Lung microvascular endothelial cell (primary cell): Measurements from ENCODE around the gene FAM3D. TPM values are rescaled to one million over a fixed set of nuclear protein-coding genes. Genes with fewer than 3 reads are reported as not detected.

Experiments
- DNase-seq, 2 donors: peaks; one replicate each; pipeline versions ENCODE4 v3.0.0 to v3.0.0-alpha.2; 2010; ENCODE audit warnings: low read depth in 2 of 2
- total RNA-seq: library from RNA; depleted of rRNA; stranded (reverse); fragments of >200 nt; gene quantifications from 2 replicates; pipeline ENCODE4 v1.2.1, GENCODE V29; 2014

FAM3D gene
- total RNA-seq, 1 donor from 2014 or later: 0.20 TPM

DNA sequence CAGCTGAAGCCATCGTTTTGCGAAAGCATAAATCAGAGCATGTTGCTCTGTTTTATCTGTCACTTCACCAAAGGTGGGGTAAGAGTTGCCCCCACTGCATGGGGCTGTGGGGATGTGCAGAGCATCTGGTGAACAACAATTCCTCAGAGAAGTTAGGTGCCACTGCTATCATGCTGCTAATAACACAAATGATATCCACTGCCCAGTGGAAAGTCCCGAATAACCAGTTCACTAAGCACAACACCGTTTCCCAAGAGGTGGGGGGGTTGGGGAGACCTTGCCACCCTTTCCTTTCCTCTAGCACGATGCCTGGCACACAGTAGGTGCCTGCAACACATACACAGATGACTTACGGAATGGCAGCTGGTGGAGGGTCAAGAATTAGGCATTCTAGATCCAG, 38.6 kb downstream of the FAM3D start:
- DNase-seq: peak in 1 of 2 donors; percentile 16

DNA sequence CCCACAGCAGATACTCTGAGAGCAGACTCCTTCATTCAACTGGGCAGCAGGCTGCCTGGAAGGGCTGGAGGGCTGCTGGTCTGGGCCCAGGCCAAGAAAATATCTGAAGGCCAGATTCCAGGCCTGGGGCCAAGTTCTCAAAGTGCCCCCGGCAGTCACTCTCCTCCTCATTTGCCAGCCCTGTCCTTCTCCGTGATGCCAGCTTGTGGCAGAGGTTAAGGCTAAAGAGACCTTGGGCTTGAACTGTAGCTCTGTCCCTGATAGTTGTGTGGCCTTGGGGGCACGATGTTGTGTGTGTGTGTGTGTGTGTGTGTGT, 39.0 kb downstream of the FAM3D start:
- DNase-seq: peak; percentile 29 to 33

DNA sequence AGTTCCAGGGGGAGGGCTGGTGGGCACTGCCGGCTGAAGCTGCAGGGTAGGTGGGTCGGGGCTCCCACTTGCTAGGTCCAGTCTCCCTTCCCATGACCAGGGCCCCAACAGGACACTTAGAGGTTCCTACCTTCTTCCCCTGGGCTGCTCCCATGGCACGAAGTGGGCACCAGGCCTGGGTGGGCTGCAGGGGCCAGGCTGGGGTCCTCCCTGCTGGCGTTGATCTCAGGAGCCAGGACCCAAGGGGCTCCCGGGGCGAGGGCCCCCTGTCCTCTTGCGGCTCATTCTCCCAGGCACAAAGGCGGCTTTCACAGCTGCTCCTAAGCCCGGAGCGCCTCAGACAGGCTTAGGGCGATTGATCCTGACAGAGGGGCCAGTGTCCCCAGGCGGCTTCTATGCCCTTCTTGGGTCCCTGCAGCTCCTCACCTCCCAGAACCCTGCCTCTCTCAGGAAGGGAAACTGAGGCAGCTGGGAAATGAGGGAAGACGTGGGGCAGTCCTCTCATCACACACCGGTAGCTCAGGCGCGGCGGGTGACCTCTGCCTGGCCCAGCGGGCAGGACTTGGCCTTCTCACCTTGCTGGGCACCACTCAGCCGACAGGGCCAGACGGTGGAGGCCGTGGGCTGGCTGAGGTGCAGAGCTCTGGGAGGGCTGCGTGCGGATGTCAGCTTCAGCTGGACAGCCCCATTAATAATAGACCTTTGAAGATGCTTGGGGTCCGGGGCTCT, 39.6 kb downstream of the FAM3D start:
- no peak for DNase-seq

DNA sequence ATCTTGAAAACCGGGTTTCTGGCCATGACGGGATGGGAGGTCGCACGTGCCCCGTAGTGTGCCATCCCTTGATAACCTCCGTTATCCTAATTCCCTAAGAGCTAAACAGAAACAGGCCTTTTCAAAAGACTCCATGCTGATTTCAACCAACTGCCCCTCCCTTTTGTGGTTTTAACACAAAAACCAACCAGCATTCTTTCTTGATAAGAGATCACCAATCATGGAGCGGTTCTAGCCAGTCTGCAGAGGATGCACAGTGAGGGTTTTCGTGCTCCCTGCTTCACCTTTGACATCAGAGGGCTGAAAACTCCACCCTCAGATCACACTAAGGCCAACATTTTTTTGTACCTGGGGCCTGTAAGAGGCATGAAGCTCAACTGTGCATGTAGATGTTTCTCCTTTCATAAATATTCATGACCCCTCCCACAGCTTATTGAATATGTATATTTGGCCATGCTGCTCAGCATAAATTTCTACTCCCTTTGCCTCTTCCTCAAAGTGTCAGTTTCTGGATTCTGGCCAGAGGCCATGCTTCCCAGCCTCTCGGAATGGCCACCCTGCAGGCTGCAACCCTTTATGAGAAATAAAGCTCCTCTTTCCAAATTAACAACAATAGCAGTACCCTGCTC, 41.3 kb downstream of the FAM3D start:
- no peak for DNase-seq

DNA sequence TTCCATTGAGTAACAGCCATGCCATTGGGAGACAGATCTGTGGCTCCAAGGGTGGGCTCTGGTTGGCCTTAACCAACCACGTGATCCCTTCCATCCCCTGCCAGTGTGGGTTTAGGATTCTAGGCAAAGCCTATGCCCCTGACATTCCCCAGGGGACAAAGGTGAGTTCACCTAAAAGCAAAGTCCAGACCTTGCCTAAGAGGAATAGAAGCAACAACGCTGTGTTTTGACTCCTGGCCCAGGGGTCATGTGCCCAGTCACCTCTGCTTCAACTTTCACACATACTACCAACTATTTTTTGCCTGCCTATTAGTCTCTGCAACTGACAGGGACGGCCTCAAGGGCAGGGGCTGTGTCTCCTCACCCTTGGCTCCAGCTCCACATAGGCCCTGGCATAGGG, 42.0 kb downstream of the FAM3D start:
- DNase-seq: no peak

DNA sequence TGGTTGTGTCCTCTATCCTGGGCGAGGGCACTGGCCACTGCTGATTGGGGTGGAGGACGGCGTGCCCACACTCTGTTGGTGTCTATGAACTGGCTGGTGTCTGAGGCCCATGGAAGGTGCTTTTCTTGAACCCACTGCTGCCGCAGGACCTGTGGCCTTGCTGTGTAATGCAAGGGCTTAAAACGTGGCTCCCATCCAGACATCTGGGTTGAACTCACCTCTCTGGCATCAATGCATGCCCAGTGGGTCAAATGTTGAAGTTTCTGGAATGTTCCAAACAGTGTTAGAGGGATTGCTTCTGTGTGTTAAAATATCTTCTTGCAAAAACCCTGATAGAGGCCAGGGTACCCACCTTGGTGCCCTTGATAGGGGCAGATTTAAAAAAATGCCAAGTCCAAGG, 42.6 kb downstream of the FAM3D start:
- DNase-seq: no peak

DNA sequence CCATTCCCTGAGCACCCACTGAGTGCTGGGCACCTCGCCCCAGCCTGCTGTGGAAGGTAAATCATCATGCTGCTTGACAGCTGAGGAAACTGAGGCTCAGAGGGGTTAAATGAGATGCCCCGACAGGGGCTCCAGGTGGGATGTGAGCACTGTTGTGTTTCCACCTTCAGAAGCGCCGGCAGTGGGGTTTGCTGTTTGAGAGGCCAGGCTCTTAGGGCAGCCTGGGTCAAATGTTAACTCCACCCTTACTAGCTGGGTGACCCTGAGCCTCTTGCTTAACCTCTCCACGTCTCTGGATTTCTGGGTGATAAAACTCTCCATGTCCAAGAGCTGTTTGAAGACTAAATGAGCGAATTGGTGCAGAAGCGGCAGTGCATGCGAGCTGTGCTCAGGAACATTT, 43.1 kb downstream of the FAM3D start:
- DNase-seq: no peak

DNA sequence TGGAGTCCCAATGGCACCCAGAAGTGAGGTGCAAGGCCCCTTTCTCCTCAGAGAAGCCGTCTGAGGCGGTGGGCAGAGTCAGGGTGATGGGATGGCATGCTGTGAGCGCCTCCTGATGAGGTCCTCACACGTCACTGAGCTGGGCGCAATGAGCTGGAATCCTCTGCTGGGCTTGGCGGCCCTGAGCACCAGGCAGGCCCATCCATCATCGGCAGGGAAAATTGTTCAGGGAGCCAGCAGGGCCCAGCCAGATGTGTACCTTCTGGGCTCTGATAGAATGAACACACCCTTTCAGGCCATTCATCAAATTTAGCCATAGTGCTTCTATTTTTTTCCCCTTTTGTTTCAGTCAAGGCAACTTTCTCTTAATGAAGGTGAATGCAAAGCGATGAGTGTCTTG, 43.7 kb downstream of the FAM3D start:
- DNase-seq: no peak

DNA sequence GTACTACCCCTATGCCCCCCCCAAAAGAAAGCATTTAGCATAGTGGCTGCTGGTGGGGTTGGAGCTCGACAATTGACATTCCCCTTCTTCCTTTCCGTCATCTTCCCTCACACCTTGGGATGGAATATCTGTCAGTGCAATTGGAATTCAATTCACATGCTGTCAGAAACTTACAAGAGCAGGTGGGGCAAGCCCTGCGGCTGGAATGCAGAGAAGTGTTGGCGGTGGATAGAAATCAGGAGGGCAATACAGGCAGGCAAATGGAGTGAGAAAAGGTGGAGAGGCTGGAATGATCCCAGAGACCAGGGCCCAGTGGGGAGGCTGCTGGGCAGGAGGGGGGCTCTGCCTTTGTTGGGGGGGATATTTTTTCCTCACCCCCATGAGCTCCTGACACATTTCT, 44.1 kb downstream of the FAM3D start:
- no peak for DNase-seq

DNA sequence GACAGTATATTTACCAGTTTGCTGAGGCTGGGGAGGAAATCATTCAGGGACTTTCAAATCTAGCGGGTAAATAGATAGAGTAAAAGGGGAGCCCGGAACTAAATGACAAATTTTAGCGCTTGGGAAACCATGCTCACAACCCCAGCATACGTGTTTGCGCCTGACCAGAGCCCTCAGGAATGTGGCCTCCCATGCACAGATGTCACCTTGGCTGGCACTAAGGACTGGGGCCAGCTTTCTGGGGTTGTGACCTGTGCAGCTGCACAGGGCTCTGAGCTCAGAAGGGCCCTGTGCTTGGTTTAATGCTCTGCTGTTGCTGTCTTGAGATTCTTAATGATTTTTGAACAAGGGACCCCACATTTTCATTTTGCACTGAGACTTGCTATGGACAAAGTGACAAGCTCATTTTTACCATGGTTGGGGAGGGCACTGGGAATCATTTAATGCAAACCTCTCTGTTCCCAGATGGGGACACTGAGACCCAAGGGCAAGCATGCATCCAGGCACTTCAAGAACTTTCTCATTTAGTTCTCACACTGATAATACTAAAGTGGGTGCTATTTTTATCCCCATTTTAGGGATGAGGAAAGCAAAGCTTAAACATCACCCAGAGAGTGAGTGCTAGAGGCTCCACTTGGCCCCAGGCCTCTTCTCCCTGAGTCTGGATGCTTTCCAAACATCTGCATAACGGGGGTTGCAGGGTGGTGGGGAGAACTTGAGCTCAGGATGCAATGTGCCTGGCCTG, 45.3 kb downstream of the FAM3D start:
- no peak for DNase-seq

DNA sequence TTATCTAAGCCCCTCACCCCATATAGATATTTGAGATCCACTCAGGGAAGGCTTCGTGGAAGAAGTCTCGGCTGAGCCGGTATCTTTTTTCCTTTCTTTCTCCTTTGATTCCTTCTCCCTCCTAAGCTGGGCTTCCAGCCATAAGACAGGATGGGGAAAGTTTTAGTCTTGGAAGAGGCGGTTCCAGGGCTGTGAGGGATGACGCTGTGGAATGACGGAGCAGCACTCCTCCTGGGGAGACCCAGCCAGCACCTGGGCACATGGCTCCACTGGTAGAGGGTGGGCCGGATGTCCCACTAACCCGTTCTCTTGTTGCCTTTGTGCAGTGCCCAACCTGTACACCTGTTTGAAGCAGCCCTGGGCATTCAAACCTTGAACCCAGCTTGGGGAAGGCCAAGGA, 46.2 kb downstream of the FAM3D start:
- no peak for DNase-seq

DNA sequence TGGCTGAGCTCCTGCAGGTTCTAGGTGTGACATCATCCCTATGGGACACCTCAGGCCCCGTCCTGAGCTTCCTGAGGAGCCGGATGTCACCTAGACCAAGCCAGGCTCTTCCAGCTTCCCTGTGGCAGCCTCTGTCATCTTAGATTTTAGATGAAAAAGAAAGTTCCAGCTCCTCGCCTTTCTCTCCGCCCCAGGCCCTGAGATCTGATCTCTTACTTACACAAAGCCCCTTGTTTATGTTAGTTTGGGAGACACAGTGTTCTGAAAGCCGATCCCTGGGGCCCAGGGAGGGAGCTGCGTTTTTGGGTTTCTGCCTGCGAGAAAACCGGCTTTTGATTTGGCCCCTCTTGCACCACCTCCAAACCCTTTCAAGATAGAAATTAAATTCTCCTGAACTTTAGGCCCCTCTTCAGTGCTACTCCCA, 49.2 kb downstream of the FAM3D start:
- no peak for DNase-seq

DNA sequence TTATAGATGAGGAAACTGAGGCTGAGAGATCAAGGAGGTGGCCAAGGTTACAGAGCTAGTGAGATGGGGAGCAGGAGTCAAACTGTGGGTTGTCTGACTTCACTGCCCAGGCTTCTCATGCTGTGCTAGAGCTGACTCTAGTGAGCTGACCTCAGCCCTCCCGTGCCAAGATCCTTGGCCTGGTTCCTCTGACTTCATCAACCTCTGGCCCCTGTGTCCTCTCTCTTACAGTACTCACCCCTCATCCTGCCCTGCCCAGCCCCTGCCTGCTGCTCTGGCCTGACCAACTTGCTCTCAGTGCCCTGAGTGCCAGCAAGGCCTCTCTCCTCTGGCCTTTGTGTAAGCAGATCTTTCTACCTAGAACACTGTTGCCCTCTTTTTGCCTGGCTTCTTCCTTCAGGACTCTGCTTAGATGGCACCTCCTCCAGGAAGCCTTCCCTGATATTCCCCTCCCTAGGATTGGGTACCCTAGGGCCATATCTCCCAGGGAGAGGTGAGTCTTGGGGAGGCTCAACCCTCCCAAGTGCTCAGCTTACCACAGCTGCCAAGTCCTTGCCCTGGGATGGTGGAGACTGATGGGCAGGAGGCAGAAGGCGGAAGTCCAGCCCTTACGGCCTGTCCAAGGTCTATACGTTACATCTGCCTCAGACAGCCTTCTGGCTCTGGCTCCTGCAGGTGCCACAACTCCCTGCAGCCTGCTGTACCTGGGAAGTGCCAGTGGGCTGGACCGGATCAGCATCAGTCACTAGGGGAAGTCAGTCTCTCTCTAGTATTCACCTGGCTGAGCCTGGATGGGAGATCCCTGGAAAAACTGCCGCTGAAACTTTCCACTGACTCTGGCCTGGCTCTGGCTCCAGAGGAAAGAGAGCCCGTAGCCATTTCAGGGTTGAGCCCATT, 53.1 kb downstream of the FAM3D start:
- DNase-seq: peak in 1 of 2 donors; percentile 8

DNA sequence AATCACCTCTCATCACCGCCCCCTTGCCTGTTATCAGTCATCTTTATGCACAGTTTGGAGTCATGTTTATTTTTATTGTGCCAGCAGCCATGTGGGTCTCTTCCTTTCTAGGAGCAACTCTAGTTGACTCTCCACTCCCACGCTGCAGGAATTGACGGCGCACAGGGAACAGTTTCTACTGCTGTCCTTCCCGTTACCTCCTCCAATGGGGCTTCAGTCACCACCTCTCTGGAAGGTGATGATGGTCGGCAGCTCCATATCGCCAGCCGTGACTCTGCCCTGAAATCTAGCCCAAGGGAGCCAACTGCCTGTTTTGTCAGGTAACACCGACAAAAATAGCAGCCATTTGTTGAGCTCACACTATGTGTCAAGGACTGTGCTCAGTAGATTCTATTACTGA, 53.7 kb downstream of the FAM3D start:
- DNase-seq: peak in 1 of 2 donors; percentile 10

DNA sequence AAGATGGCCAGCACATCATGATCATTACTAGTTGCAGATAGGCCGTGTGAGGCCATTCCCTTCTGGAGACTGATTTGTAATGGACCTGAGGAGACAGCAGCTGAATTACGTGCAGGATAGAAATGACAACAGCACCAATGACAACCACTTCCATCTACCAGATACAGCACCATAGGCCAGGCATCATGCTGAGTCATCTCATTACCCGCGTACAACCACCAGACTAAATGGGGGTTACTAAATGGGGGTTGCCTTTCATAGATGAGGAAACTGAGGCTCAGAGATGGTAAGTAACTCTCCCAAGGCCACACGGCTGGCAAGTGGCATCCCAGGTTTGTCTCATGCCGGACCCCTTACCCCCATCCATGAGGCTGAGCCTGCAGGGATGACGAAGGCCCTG, 56.6 kb downstream of the FAM3D start:
- no peak for DNase-seq

DNA sequence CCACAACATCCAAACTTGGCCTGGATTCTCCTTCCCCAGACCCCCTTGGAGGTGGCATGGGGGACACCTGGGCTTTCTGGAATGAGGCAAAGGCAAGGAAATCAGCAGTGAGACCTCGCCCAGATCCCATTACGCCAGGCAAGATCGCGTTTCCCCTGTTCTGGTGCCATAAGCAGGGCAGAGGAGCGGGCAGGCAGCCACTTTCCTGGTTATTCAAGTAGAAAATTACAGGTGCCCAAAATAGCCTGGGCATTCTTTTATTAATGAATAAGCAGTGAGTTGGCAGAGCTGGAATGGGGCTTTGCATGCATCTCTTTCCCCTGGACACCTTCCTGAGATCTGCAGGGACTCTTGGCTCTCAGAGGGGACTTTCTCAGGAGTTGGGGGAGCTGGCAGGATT, 57.9 kb downstream of the FAM3D start:
- no peak for DNase-seq

DNA sequence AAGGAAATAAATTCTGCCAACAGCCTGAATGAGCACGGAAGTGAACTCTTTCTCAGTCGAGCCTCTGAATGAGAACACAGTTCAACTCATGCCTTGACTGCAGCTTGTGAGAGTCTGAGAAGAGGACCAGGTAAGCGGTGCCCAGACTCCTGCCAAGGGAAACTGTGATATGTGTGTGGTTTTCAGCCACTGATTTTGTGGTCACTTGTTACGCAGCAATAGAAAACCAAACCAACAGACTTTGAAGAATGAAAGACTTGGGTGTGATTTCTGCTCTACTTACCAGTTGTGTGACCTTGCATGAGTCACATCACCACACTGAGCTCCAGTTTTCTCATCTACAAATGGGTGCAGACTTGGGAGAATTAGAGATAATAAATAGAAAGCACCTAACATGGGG, 58.8 kb downstream of the FAM3D start:
- DNase-seq: no peak

DNA sequence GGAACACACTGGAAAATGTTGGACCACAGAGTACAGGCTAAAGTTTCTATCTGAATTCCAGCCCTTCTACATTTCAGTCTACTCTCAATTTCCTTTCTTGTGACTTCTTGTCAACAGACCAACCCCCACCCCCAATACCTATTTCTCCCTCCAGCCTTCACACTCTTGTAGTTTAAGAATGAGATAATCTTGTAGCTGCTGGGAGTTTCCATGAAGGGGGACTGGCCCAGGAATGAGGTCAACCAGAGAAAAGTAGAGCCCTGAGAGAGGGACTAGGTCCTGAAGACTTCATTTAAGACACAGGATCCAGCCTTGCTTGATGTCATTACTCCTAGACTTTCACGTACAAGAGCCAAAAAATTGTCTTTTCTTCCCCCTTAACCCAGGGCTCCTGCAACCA, 59.9 kb downstream of the FAM3D start:
- DNase-seq: no peak

DNA sequence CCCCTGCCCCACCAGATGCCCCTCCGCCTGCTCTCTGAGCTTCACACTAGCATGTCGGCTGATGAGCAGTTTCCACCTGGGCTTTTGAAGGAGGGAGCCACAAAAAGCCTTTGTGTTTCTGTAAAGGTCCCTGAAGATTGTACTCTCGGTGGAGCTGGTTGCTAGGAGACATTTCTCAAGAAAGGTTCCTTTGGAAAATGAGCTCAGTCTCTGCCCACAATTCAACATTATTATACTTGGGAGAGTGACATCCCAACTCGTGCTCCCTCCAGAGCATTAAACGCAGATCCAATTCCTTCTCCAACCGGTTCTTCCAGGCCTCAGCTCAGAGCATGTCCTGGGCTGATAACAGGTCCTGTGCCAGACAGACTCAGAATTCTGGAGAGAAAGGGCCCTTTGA, 62.5 kb downstream of the FAM3D start:
- DNase-seq: no peak

DNA sequence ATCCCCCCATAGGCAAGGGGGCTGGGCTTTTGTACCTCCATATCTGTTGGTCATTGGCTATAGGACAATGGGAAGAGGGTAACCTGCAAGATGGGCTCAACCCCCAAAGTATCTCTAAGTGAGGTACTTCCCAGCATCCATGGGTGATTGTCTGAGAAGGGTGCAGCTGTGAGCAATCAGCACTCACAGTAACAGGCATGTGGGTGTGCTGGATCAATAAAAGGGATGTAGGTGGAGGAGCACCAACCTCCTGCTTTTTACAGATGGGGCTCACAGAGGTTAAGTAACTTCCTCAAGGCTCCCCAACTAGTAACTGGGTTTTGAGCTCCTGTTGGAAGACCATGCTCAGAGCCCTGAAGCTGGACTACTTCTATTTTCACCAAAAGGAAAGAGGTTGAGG, 63.0 kb downstream of the FAM3D start:
- DNase-seq: no peak

DNA sequence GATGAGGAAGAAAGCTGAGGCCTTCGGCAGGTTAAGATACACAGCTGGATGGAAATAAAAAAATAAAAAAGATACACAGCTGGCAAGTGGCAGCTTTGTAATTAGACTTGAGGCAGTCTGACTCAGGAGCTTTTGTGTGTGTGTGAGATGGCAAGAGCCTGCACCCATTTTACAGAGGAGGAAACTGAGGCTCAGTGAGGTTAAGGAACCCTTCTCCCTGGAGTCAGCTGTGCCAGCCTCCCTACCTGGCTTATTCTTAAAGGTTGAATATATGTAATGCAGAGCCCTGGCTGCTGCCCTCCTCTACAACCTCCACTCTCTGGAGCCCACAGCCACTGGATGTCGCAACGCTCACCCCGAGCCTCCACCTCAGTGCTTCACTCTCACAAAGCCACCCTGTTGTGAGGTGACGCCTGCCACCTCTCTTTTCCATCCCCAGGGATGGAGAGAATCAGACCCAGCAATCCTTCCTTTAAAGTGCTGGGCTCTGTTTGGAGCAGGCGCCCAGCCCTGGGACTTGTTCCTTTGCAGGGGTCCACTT, 68.7 kb downstream of the FAM3D start:
- no peak for DNase-seq
